ENCODE data around the gene TRIOBP.

DNA sequence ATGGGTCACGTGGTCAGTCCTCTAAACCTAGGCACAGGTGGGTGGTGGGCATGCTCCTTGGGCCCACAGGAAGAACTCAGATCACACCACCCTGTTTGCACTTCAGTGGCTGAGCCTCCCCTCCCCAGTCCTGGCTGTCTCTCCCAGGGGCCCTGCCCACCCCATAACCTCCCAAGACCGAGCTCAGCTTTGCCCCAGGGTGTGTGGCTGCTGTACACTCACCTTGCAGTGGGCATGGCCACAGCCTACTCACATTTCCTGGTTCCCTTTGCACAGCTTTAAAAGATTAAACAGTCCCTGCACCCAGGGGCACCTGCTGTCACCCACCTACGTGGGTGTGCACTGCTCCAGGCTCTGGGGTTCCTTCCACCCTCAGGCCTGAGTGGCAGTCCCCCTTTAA is 13.8 kb downstream of the TRIOBP start:
- TF ChIP-seq, protein P1, sequence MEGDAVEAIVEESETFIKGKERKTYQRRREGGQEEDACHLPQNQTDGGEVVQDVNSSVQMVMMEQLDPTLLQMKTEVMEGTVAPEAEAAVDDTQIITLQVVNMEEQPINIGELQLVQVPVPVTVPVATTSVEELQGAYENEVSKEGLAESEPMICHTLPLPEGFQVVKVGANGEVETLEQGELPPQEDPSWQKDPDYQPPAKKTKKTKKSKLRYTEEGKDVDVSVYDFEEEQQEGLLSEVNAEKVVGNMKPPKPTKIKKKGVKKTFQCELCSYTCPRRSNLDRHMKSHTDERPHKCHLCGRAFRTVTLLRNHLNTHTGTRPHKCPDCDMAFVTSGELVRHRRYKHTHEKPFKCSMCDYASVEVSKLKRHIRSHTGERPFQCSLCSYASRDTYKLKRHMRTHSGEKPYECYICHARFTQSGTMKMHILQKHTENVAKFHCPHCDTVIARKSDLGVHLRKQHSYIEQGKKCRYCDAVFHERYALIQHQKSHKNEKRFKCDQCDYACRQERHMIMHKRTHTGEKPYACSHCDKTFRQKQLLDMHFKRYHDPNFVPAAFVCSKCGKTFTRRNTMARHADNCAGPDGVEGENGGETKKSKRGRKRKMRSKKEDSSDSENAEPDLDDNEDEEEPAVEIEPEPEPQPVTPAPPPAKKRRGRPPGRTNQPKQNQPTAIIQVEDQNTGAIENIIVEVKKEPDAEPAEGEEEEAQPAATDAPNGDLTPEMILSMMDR (IDR thresholded peaks at IDR 0.05): no peak
- TF ChIP-seq POLR2AphosphoS5 (IDR thresholded peaks at IDR 0.05) (no peak), POLR2A (IDR thresholded peaks at IDR 0.05; ENCODE audit: low read depth) (no peak)
